Measurements from ENCODE around the gene CTDP1.

Gene CTDP1

DNA sequence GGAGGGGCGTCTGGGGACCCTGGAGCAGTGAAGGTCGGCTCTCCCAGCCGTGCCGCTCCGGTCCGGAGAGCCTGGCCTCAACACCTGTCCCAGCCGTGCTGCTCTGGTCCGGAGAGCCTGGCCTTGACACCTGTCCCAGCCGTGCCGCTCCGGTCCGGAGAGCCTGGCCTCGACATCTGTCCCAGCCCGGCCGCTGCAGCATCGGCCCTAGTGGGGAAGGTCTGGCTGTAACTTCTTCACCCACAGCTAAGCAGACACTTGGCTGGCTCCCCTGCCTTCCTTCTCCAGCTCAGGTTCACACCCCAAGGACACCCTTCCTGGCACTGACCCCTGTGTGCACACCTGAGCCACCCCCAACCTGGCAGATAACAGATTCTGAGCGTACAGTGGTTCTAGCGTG is 122.7 kb downstream of the CTDP1 start:
- no peaks in the 10 kb centered on the region for H3K79me2 ChIP-seq (ENCODE audit: low read length)
- H3K27ac ChIP-seq (ENCODE audit: low read length), result no peak overlapping the region
- H3K36me3 ChIP-seq (replicated peaks; ENCODE audit: insufficient read depth, low read length), result no peaks in the 10 kb centered on the region
- DNase-seq, result no peak
- H3K4me1 ChIP-seq (ENCODE audit: low read length), result no peaks in the 10 kb centered on the region
- TF ChIP-seq EZH2 (optimal IDR thresholded peaks at IDR 0.05; ENCODE audit: low read depth, low read length) (no peak), EZH2phosphoT487 (IDR thresholded peaks at IDR 0.05; ENCODE audit: low read length) (no peak), CTCF (IDR thresholded peaks at IDR 0.05; ENCODE audit: low read length) (no peak)
- H3K4me3 ChIP-seq (ENCODE audit: low read length), result no peak overlapping the region
- no peaks in the 10 kb centered on the region for H3K27me3 ChIP-seq (replicated peaks; ENCODE audit: insufficient read depth, low read length)
- H3K4me2 ChIP-seq (ENCODE audit: low read depth, low read length), result no peak overlapping the region
- no peaks in the 10 kb centered on the region for H3K9me2 ChIP-seq (replicated peaks; ENCODE audit: insufficient read depth, low read length)
- no peak overlapping the region for H2AFZ ChIP-seq (ENCODE audit: low read length)
- H3F3A ChIP-seq (ENCODE audit: insufficient read depth, low read length), result no peaks in the 10 kb centered on the region
- H4K20me1 ChIP-seq (ENCODE audit: insufficient read depth, low read length), result no peaks in the 10 kb centered on the region
- no peaks in the 10 kb centered on the region for H3K9me3 ChIP-seq (replicated peaks; ENCODE audit: insufficient read depth, low read length)
- no peak overlapping the region for H3K9ac ChIP-seq (ENCODE audit: low read length)

DNA sequence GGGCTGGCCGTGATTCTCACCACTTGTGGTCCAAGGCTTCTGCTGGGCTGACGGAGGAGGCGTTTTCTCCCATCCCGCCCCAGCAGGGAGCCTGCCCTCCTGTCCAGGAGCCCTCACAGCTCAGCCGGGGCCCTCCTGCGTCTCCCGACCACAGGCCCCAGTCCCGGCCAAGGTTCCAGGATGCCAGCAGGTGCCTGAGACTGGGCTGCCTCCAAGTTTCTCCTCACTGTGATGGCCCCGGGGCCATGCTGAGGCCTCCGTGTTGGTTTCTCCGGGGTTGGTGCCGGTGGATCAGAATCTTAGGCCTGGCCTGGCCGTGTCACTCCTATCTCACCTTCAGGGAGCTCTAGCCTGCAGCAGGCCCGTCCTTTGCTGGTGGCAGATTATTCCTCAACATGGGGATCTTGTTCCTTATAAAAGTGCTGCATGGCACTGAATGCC is 124.0 kb downstream of the CTDP1 start:
- Histone ChIP-seq H3K4me2 (ENCODE audit: low read depth, low read length) (no peak overlapping the region), H3K4me3 (ENCODE audit: low read length) (no peak overlapping the region), H3K27ac (ENCODE audit: low read length) (no peak overlapping the region), H3K79me2 (ENCODE audit: low read length) (no peaks in the 10 kb centered on the region), H3K9me2 (replicated peaks; ENCODE audit: insufficient read depth, low read length) (no peaks in the 10 kb centered on the region), H3K9me3 (replicated peaks; ENCODE audit: insufficient read depth, low read length) (no peaks in the 10 kb centered on the region), H3K27me3 (replicated peaks; ENCODE audit: insufficient read depth, low read length) (no peaks in the 10 kb centered on the region), H3K4me1 (ENCODE audit: low read length) (no peaks in the 10 kb centered on the region), H3K36me3 (replicated peaks; ENCODE audit: insufficient read depth, low read length) (no peaks in the 10 kb centered on the region), H2AFZ (ENCODE audit: low read length) (no peak overlapping the region), H3K9ac (ENCODE audit: low read length) (no peak overlapping the region), H3F3A (ENCODE audit: insufficient read depth, low read length) (no peaks in the 10 kb centered on the region), H4K20me1 (ENCODE audit: insufficient read depth, low read length) (no peaks in the 10 kb centered on the region)
- no peak for TF ChIP-seq EZH2 (optimal IDR thresholded peaks at IDR 0.05; ENCODE audit: low read depth, low read length)
- DNase-seq, result no peak

All from MM.1S (cell line).